IMR-90 (cell line): ENCODE results near the gene AKR1C4. TPM values are rescaled to one million over a fixed set of nuclear protein-coding genes. Genes with fewer than 3 reads are reported as not detected.

ENCODE experiments used
- ATAC-seq: fragments of 200-7000 bp; cut with Tn5 transposase; 2 replicates; pipeline ENCODE4 v1.9.1; 2020; ENCODE audit warnings: low read depth, mild to moderate bottlenecking, moderate library complexity
- BruUV-seq: library from RNA; stranded (reverse); fragments of 400-500 nt; replicated peaks from 2 replicates; lab custom pipeline; 2021; lab: Mats Ljungman, UMichigan
- CTCF ChIA-PET: fragments of 300-600 bp; formaldehyde crosslinking; extraction: SDS; loops from one replicate; lab custom pipeline; 2021; ENCODE audit warnings: antibody characterized with exemption; lab: Yijun Ruan, JAX
- POLR2A ChIA-PET: fragments of 300-600 bp; sonication (Branson Sonifier 250); formaldehyde crosslinking; loops from one replicate; lab custom pipeline; 2022; ENCODE audit warnings: antibody characterized with exemption; ENCODE audit not compliant: unreplicated experiment; lab: Charles Lee
- DNase-seq: peaks from one replicate; pipeline ENCODE4 v3.0.0; 2013
- H2AFZ ChIP-seq: replicated peaks from 2 replicates; pipeline ENCODE3; 2013; ENCODE audit warnings: low read length, mild to moderate bottlenecking; ENCODE audit not compliant: poor library complexity
- H2AK5ac ChIP-seq: 2 replicates; pipeline ENCODE4 v1.6.1; 2013; ENCODE audit warnings: low read depth, low read length, inconsistent platforms
- H2AK9ac ChIP-seq: replicated peaks from 2 replicates; pipeline ENCODE3; 2013; ENCODE audit warnings: mild to moderate bottlenecking, low read depth, low read length, moderate library complexity; ENCODE audit not compliant: poor library complexity
- H2BK120ac ChIP-seq: 2 replicates; pipeline ENCODE4 v1.6.1; 2013; ENCODE audit warnings: low read depth, low read length, inconsistent platforms
- H2BK15ac ChIP-seq: 3 replicates; pipeline ENCODE4 v1.6.1; 2013; ENCODE audit warnings: low read depth, low read length, inconsistent platforms
- H2BK20ac ChIP-seq: 2 replicates; pipeline ENCODE4 v1.6.1; 2013; ENCODE audit warnings: low read depth, mild to moderate bottlenecking, inconsistent platforms, low read length, moderate library complexity
- H2BK5ac ChIP-seq: 2 replicates; pipeline ENCODE4 v1.6.1; 2013; ENCODE audit warnings: mild to moderate bottlenecking, low read depth, low read length, inconsistent platforms; ENCODE audit not compliant: poor library complexity, severe bottlenecking
- H3K14ac ChIP-seq: replicated peaks from 2 replicates; pipeline ENCODE4 v1.6.1; 2013; ENCODE audit warnings: low read depth, low read length, inconsistent platforms
- H3K18ac ChIP-seq: 2 replicates; pipeline ENCODE4 v1.6.1; 2013; ENCODE audit warnings: low read depth, low read length, control low read depth
- H3K23ac ChIP-seq: 2 replicates; pipeline ENCODE4 v1.6.1; 2013; ENCODE audit warnings: low read depth, low read length, inconsistent platforms
- H3K27ac ChIP-seq: 2 replicates; pipeline ENCODE4 v1.5.1; 2013; ENCODE audit warnings: mild to moderate bottlenecking, control low read depth, low read length; ENCODE audit not compliant: insufficient read depth
- H3K27me3 ChIP-seq: 2 replicates; pipeline ENCODE4 v1.6.1; 2013; ENCODE audit warnings: low read length; ENCODE audit not compliant: control insufficient read depth, insufficient read depth
- H3K36me3 ChIP-seq: 2 replicates; pipeline ENCODE4 v1.6.1; 2013; ENCODE audit warnings: low read length, mixed read lengths; ENCODE audit not compliant: control insufficient read depth, insufficient read depth
- H3K4ac ChIP-seq: 2 replicates; pipeline ENCODE4 v1.6.1; 2013; ENCODE audit warnings: low read depth, low read length, inconsistent platforms
- H3K4me1 ChIP-seq: 2 replicates; pipeline ENCODE4 v1.6.1; 2013; ENCODE audit warnings: low read length, mixed read lengths; ENCODE audit not compliant: control insufficient read depth, insufficient read depth
- H3K4me2 ChIP-seq: 2 replicates; pipeline ENCODE4 v1.6.1; 2013; ENCODE audit warnings: low read depth, mild to moderate bottlenecking, control low read depth, low read length, moderate library complexity
- H3K4me3 ChIP-seq: 2 replicates; pipeline ENCODE4 v1.5.1; 2013; ENCODE audit warnings: low read depth, mild to moderate bottlenecking, control low read depth, low read length, moderate library complexity; ENCODE audit not compliant: insufficient read depth
- H3K56ac ChIP-seq: 2 replicates; pipeline ENCODE4 v1.6.1; 2013; ENCODE audit warnings: low read length, inconsistent platforms; ENCODE audit not compliant: insufficient read depth; ENCODE audit errors: extremely low read depth
- H3K79me1 ChIP-seq, 2 experiments: 2 replicates each; pipeline ENCODE4 v1.6.1; 2013; ENCODE audit warnings: low read length in 2 of 2, inconsistent platforms in 1 of 2, low read depth in 1 of 2
- H3K9ac ChIP-seq: 2 replicates; pipeline ENCODE4 v1.6.1; 2013; ENCODE audit warnings: low read depth, low read length, control low read depth
- H3K9me1 ChIP-seq: 2 replicates; pipeline ENCODE4 v1.6.1; 2013; ENCODE audit warnings: low read length, inconsistent platforms; ENCODE audit not compliant: insufficient read depth
- H3K9me3 ChIP-seq: 2 replicates; pipeline ENCODE4 v1.6.1; 2013; ENCODE audit warnings: low read length; ENCODE audit not compliant: control insufficient read depth, insufficient read depth
- H4K20me1 ChIP-seq: 2 replicates; pipeline ENCODE4 v1.6.1; 2013; ENCODE audit warnings: low read length, inconsistent platforms; ENCODE audit not compliant: insufficient read depth
- H4K5ac ChIP-seq: 2 replicates; pipeline ENCODE4 v1.6.1; 2013; ENCODE audit warnings: mild to moderate bottlenecking, low read depth, low read length, control low read depth
- H4K8ac ChIP-seq, 2 experiments: 2 replicates each; pipeline ENCODE4 v1.6.1; 2013; ENCODE audit warnings: low read depth in 2 of 2, low read length in 2 of 2, control low read depth in 1 of 2, inconsistent platforms in 1 of 2
- H4K91ac ChIP-seq: 2 replicates; pipeline ENCODE4 v1.6.1; 2013; ENCODE audit warnings: low read depth, low read length, inconsistent platforms; ENCODE audit not compliant: insufficient read depth
- BHLHE40 ChIP-seq: fragments of 150-350 bp; IDR thresholded peaks from 2 replicates; pipeline ENCODE4 v1.6.1; 2016; ENCODE audit warnings: mild to moderate bottlenecking, low read depth, low read length
- CHD1 ChIP-seq: IDR thresholded peaks from 2 replicates; pipeline ENCODE4 v1.6.1; 2012; ENCODE audit warnings: low read depth, low read length, improper control_type of control experiment
- MAFK ChIP-seq: IDR thresholded peaks from 2 replicates; pipeline ENCODE4 v1.6.1; 2012; ENCODE audit warnings: low read depth, low read length, improper control_type of control experiment
- MAZ ChIP-seq: IDR thresholded peaks from 2 replicates; pipeline ENCODE4 v1.6.1; 2012; ENCODE audit warnings: low read depth, mild to moderate bottlenecking, low read length, improper control_type of control experiment, moderate library complexity, borderline replicate concordance
- NFE2L2 ChIP-seq: fragments of 150-350 bp; IDR thresholded peaks from 2 replicates; pipeline ENCODE4 v1.6.1; 2016; ENCODE audit warnings: low read depth, mild to moderate bottlenecking, low read length
- RCOR1 ChIP-seq: IDR thresholded peaks from 2 replicates; pipeline ENCODE4 v1.6.1; 2012; ENCODE audit warnings: mild to moderate bottlenecking, low read length, improper control_type of control experiment; ENCODE audit not compliant: insufficient replicate concordance
- RFX5 ChIP-seq: IDR thresholded peaks from 2 replicates; pipeline ENCODE4 v1.8.0; 2012; ENCODE audit warnings: low read depth, mild to moderate bottlenecking, low read length, moderate library complexity
- SMC3 ChIP-seq: fragments of 150-350 bp; IDR thresholded peaks from 2 replicates; pipeline ENCODE4 v1.6.1; 2016; ENCODE audit warnings: low read depth, mild to moderate bottlenecking, antibody characterized with exemption, low read length, moderate library complexity
- WGBS, 2 experiments: methylation state at CpG; one replicate each; pipeline versions ENCODE4 v1.1.5 to v1.1.7; 2013; ENCODE audit warnings: missing lambda C conversion rate in 2 of 2; ENCODE audit not compliant: insufficient read length in 1 of 2; ENCODE audit errors: extremely low coverage in 2 of 2; 5-methylcytosine and 5-hydroxymethylcytosine counted together
- dilution Hi-C: fragments of 300-500 bp; cut with HindIII; formaldehyde crosslinking; loops from one replicate; pipeline ENCODE4 v1.14.3; 2018; ENCODE audit warnings: low sequenced_read_pairs; ENCODE audit not compliant: unreplicated experiment
- in situ Hi-C: fragments of 300-500 bp; cut with MboI; formaldehyde crosslinking; loops from 3 replicates; pipeline ENCODE4 v1.14.3; 2019; ENCODE audit warnings: low sequenced_read_pairs, inconsistent platforms, mixed read lengths
- intact Hi-C: fragments of 100-400 bp; cut with micrococcal nuclease; formaldehyde crosslinking; loops from 2 replicates; pipeline ENCODE4 v1.10.0; 2022
- polyA plus RNA-seq, 3 experiments: library from polyadenylated mRNA; depleted of rRNA; stranded (reverse); fragments of >200 nt; gene quantifications; 2 replicates each; pipeline ENCODE4 v1.2.3, GENCODE V29; 2012; ENCODE audit warnings: low replicate concordance in 1 of 3
- total RNA-seq: library from RNA; depleted of rRNA; stranded (reverse); fragments of >200 nt; gene quantifications from 2 replicates; pipeline ENCODE4 v1.2.3, GENCODE V29; 2012
- TF ChIP-seq, protein P1 (sequence below): conservative IDR thresholded peaks from 2 replicates; pipeline ENCODE4 v1.5.1; 2012; ENCODE audit warnings: mild to moderate bottlenecking, low read depth, low read length, improper control_type of control experiment
- TF ChIP-seq, protein P2 (sequence below): fragments of 150-350 bp; IDR thresholded peaks from 2 replicates; pipeline ENCODE4 v1.6.1; 2016; ENCODE audit warnings: low read depth, mild to moderate bottlenecking, low read length, moderate library complexity, borderline replicate concordance

The AKR1C4 gene
- total and polyA plus RNA-seq, 2 of the 4 experiments (the other 2 are of a cell fraction), result not detected

DNA sequence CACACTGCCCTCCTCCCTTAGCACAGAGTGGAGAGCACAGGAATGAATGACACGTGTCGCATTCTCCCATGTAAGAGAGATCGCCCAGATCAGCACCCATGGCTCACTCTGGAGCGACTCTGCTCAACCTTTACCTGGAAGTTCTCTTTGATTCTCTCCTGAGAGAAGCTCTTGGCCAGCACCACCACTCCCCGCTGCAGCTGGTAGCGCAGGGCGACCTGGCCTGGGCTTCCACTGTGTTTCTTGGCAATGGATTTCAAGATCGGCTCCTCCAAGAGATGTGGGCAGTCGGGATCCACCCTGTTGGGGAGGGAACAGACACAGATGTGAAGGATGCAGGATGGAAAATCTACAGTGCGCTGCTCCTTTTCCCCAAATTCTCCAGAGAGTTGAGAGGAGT, 39.1 kb upstream of the AKR1C4 start:
- intact Hi-C loops, result no loop called here
- H3K23ac ChIP-seq, result no peak overlapping the region
- H4K8ac ChIP-seq, result no peak overlapping the region
- H4K20me1 ChIP-seq, result no peaks in the 10 kb centered on the region
- no peak overlapping the region for H3K18ac ChIP-seq
- no peak overlapping the region for H3K14ac ChIP-seq
- ChIA-PET CTCF (no interaction called here), POLR2A (no interaction called here)
- ATAC-seq (no peak), DNase-seq (no peak)
- H3K4me3 ChIP-seq, result no peak overlapping the region
- no peak overlapping the region for H2BK120ac ChIP-seq
- WGBS, 2 experiments, result 64% methylated on average over 4 of the region's 10 CpGs; no CpG with 5 or more reads in 1 of the 2 experiments
- no TSS peak for BruUV-seq
- H4K91ac ChIP-seq, result no peak overlapping the region
- H3K9me1 ChIP-seq, result no peaks in the 10 kb centered on the region
- no peak overlapping the region for H3K4ac ChIP-seq
- no peak overlapping the region for H3K9ac ChIP-seq
- dilution Hi-C loops, result no loop called here
- no peak overlapping the region for H3K27ac ChIP-seq
- no peak overlapping the region for H2BK15ac ChIP-seq
- TF ChIP-seq RFX5 (no peak), CHD1 (no peak), SMC3 (no peak), RCOR1 (no peak), BHLHE40 (no peak), MAFK (no peak), NFE2L2 (no peak), MAZ (no peak)
- TF ChIP-seq, protein P1, sequence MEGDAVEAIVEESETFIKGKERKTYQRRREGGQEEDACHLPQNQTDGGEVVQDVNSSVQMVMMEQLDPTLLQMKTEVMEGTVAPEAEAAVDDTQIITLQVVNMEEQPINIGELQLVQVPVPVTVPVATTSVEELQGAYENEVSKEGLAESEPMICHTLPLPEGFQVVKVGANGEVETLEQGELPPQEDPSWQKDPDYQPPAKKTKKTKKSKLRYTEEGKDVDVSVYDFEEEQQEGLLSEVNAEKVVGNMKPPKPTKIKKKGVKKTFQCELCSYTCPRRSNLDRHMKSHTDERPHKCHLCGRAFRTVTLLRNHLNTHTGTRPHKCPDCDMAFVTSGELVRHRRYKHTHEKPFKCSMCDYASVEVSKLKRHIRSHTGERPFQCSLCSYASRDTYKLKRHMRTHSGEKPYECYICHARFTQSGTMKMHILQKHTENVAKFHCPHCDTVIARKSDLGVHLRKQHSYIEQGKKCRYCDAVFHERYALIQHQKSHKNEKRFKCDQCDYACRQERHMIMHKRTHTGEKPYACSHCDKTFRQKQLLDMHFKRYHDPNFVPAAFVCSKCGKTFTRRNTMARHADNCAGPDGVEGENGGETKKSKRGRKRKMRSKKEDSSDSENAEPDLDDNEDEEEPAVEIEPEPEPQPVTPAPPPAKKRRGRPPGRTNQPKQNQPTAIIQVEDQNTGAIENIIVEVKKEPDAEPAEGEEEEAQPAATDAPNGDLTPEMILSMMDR, result no peak
- TF ChIP-seq, protein P2, sequence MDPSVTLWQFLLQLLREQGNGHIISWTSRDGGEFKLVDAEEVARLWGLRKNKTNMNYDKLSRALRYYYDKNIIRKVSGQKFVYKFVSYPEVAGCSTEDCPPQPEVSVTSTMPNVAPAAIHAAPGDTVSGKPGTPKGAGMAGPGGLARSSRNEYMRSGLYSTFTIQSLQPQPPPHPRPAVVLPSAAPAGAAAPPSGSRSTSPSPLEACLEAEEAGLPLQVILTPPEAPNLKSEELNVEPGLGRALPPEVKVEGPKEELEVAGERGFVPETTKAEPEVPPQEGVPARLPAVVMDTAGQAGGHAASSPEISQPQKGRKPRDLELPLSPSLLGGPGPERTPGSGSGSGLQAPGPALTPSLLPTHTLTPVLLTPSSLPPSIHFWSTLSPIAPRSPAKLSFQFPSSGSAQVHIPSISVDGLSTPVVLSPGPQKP, result no peak
- no peak overlapping the region for H3K56ac ChIP-seq
- no peaks in the 10 kb centered on the region for H3K9me3 ChIP-seq
- H2BK5ac ChIP-seq, result no peak overlapping the region
- H2AFZ ChIP-seq, result no peak overlapping the region
- H3K27me3 ChIP-seq, result no peaks in the 10 kb centered on the region
- H3K4me2 ChIP-seq, result no peak overlapping the region
- no peak overlapping the region for H4K5ac ChIP-seq
- no peak overlapping the region for H2AK5ac ChIP-seq
- H3K36me3 ChIP-seq, result no peaks in the 10 kb centered on the region
- no peaks in the 10 kb centered on the region for H3K4me1 ChIP-seq
- no peak overlapping the region for H2AK9ac ChIP-seq
- in situ Hi-C loops, result no loop called here
- H3K79me1 ChIP-seq, result no peaks in the 10 kb centered on the region
- no peak overlapping the region for H2BK20ac ChIP-seq
